ENCODE data around the gene ZNF786. TPM values are rescaled to one million over a fixed set of nuclear protein-coding genes. Genes with fewer than 3 reads are reported as not detected.

Gene ZNF786
- total RNA-seq, 1 experiment from 2014 or later, result 4.2 TPM

GRCh38 chr7:149133028-149133710, 42.7 kb upstream of the ZNF786 start:
- no peaks in the 10 kb centered on the region for H3F3A ChIP-seq (ENCODE audit: low read length, unreplicated experiment)
- POLR2A ChIA-PET (ENCODE audit: unreplicated experiment), result no interaction called here
- no peak for ATAC-seq
- no peak for DNase-seq
- H3K4me2 ChIP-seq (ENCODE audit: low read length), result no peak overlapping the region
- no peak overlapping the region for H3K4me3 ChIP-seq (ENCODE audit: low read length)
- H3K79me2 ChIP-seq (ENCODE audit: low read length), result peaks cover 3% of the 10 kb centered on the region
- no TSS peak for BruUV-seq (replicated peaks)
- H3K36me3 ChIP-seq (ENCODE audit: low read depth, low read length), result peaks cover 15% of the 10 kb centered on the region
- CTCF ChIA-PET, result no interaction called here
- intact Hi-C loops (cut with micrococcal nuclease), result no loop called here
- H3K4me1 ChIP-seq (ENCODE audit: insufficient read depth, low read length), result no peaks in the 10 kb centered on the region
- H4K20me1 ChIP-seq (ENCODE audit: low read length), result no peaks in the 10 kb centered on the region
- H2AFZ ChIP-seq (ENCODE audit: low read length), result no peak overlapping the region
- peaks cover 11% of the 10 kb centered on the region; the same call in 1 of the 2 replicates for H3K9me3 ChIP-seq (ENCODE audit: low read length)
- no peak overlapping the region for H3K9ac ChIP-seq (ENCODE audit: low read length)
- H3K9me2 ChIP-seq (replicated peaks; ENCODE audit: low read length), result no peaks in the 10 kb centered on the region
- no peak overlapping the region for H3K27ac ChIP-seq (ENCODE audit: low read length)
- TF ChIP-seq, protein P1, sequence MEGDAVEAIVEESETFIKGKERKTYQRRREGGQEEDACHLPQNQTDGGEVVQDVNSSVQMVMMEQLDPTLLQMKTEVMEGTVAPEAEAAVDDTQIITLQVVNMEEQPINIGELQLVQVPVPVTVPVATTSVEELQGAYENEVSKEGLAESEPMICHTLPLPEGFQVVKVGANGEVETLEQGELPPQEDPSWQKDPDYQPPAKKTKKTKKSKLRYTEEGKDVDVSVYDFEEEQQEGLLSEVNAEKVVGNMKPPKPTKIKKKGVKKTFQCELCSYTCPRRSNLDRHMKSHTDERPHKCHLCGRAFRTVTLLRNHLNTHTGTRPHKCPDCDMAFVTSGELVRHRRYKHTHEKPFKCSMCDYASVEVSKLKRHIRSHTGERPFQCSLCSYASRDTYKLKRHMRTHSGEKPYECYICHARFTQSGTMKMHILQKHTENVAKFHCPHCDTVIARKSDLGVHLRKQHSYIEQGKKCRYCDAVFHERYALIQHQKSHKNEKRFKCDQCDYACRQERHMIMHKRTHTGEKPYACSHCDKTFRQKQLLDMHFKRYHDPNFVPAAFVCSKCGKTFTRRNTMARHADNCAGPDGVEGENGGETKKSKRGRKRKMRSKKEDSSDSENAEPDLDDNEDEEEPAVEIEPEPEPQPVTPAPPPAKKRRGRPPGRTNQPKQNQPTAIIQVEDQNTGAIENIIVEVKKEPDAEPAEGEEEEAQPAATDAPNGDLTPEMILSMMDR (conservative IDR thresholded peaks at IDR 0.05; ENCODE audit: low read depth, low read length), result no peak
- TF ChIP-seq EZH2phosphoT487 (IDR thresholded peaks at IDR 0.05; ENCODE audit: borderline replicate concordance, low read length) (no peak), EZH2 (IDR thresholded peaks at IDR 0.05; ENCODE audit: low read length, unreplicated experiment) (no peak)
- H3K27me3 ChIP-seq (ENCODE audit: low read length), result no peaks in the 10 kb centered on the region

GRCh38 chr7:149130572-149131198, 40.2 kb upstream of the ZNF786 start:
- no TSS peak for BruUV-seq (replicated peaks)
- ATAC-seq (no peak), DNase-seq (no peak)
- Histone ChIP-seq H3K4me2 (ENCODE audit: low read length) (no peak overlapping the region), H3K9me3 (ENCODE audit: low read length) (peaks cover 11% of the 10 kb centered on the region; the same call in 1 of the 2 replicates), H3K27me3 (ENCODE audit: low read length) (no peaks in the 10 kb centered on the region), H3K4me3 (ENCODE audit: low read length) (no peak overlapping the region), H2AFZ (ENCODE audit: low read length) (no peak overlapping the region), H3K79me2 (ENCODE audit: low read length) (peaks cover 24% of the 10 kb centered on the region), H3K9ac (ENCODE audit: low read length) (no peak overlapping the region), H3K27ac (ENCODE audit: low read length) (no peak overlapping the region), H3K9me2 (replicated peaks; ENCODE audit: low read length) (no peaks in the 10 kb centered on the region), H3K4me1 (ENCODE audit: insufficient read depth, low read length) (no peaks in the 10 kb centered on the region; the same call in 1 of the 2 replicates), H3K36me3 (ENCODE audit: low read depth, low read length) (peaks cover 15% of the 10 kb centered on the region), H4K20me1 (ENCODE audit: low read length) (no peaks in the 10 kb centered on the region), H3F3A (ENCODE audit: low read length, unreplicated experiment) (no peaks in the 10 kb centered on the region)
- CTCF ChIA-PET, result no interaction called here
- intact Hi-C loops (cut with micrococcal nuclease), result no loop called here
- POLR2A ChIA-PET (ENCODE audit: unreplicated experiment), result no interaction called here
- TF ChIP-seq, protein P1 (conservative IDR thresholded peaks at IDR 0.05; ENCODE audit: low read depth, low read length), result no peak
- no peak for TF ChIP-seq EZH2 (IDR thresholded peaks at IDR 0.05; ENCODE audit: low read length, unreplicated experiment)
- TF ChIP-seq EZH2phosphoT487 (IDR thresholded peaks at IDR 0.05; ENCODE audit: borderline replicate concordance, low read length), result no peak
